Measurements from ENCODE around the gene ARF5. TPM values are rescaled to one million over a fixed set of nuclear protein-coding genes. Genes with fewer than 3 reads are reported as not detected.
"Not testable (repeated sequence)": the region's sequence is repeated elsewhere in the genome, so short reads cannot be mapped to it uniquely, and the experiment has no call there.

The ARF5 gene
- total RNA-seq, 1 donor from 2014 or later = 110 TPM

DNA sequence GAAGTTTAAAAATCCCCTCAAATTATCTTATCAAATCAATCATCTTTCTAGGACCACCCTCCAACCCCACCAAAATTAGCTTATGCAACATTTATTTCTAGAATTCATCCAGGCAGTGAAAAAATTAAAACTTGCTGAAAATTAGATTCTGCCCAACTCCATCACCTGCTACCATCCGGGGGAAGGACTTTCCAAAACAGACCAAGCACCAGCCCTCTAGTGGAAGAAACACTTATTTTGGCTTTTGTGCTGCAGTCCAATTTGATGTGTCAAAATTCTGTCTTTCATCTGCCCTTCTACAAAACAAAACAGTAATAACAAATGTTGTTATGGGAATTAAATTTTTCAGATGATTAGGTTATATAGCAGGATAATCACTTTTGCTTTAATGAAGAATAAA is 38.0 kb upstream of the ARF5 start:
- Mint-ChIP-seq H3K36me3 (ENCODE audit: low read depth) (no peaks in the 10 kb centered on the region), H3K9me3 (peaks cover 6% of the 10 kb centered on the region), H3K27me3 (peaks cover 2% of the 10 kb centered on the region), H3K4me1 (no peaks in the 10 kb centered on the region), H3K27ac (no peak overlapping the region), H3K4me3 (no peak overlapping the region)
- CTCF ChIA-PET = no interaction called here
- no peak for ATAC-seq (ENCODE audit: low read depth)
- intact Hi-C loops (cut with micrococcal nuclease) = no loop called here
- TF ChIP-seq, protein P1, sequence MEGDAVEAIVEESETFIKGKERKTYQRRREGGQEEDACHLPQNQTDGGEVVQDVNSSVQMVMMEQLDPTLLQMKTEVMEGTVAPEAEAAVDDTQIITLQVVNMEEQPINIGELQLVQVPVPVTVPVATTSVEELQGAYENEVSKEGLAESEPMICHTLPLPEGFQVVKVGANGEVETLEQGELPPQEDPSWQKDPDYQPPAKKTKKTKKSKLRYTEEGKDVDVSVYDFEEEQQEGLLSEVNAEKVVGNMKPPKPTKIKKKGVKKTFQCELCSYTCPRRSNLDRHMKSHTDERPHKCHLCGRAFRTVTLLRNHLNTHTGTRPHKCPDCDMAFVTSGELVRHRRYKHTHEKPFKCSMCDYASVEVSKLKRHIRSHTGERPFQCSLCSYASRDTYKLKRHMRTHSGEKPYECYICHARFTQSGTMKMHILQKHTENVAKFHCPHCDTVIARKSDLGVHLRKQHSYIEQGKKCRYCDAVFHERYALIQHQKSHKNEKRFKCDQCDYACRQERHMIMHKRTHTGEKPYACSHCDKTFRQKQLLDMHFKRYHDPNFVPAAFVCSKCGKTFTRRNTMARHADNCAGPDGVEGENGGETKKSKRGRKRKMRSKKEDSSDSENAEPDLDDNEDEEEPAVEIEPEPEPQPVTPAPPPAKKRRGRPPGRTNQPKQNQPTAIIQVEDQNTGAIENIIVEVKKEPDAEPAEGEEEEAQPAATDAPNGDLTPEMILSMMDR (IDR thresholded peaks at IDR 0.05) = no peak
- no peak for DNase-seq
- POLR2A ChIA-PET = no interaction called here

- ChIA-PET CTCF (no interaction called here), POLR2A (no interaction called here)
- H3K4me3 Mint-ChIP-seq = no peak overlapping the region
- no peaks in the 10 kb centered on the region for H3K4me1 Mint-ChIP-seq
- no peaks in the 10 kb centered on the region for H3K9me3 Mint-ChIP-seq
- intact Hi-C loops (cut with micrococcal nuclease) = no loop called here
- H3K27me3 Mint-ChIP-seq = peaks cover 2% of the 10 kb centered on the region
- TF ChIP-seq, protein P1 (IDR thresholded peaks at IDR 0.05) = no peak
- H3K27ac Mint-ChIP-seq = no peak overlapping the region
- DNase-seq = no peak
- no peaks in the 10 kb centered on the region for H3K36me3 Mint-ChIP-seq (ENCODE audit: low read depth)
- ATAC-seq (ENCODE audit: low read depth) = no peak
Observed at GRCh38 chr7:127551941-127552340, 36.3 kb upstream of the ARF5 start.

- intact Hi-C loops (cut with micrococcal nuclease) = no loop called here
- ATAC-seq (ENCODE audit: low read depth) (no peak), DNase-seq (no peak)
- TF ChIP-seq, protein P1 (IDR thresholded peaks at IDR 0.05) = no peak
- no peaks in the 10 kb centered on the region for H3K4me1 Mint-ChIP-seq
- H3K27ac Mint-ChIP-seq = no peak overlapping the region
- H3K4me3 Mint-ChIP-seq = no peak overlapping the region
- POLR2A ChIA-PET = no interaction called here
- no peaks in the 10 kb centered on the region for H3K36me3 Mint-ChIP-seq (ENCODE audit: low read depth)
- no peaks in the 10 kb centered on the region for H3K27me3 Mint-ChIP-seq
- CTCF ChIA-PET = no interaction called here
- H3K9me3 Mint-ChIP-seq = no peaks in the 10 kb centered on the region
Observed at GRCh38 chr7:127556404-127556803, 31.8 kb upstream of the ARF5 start.

DNA sequence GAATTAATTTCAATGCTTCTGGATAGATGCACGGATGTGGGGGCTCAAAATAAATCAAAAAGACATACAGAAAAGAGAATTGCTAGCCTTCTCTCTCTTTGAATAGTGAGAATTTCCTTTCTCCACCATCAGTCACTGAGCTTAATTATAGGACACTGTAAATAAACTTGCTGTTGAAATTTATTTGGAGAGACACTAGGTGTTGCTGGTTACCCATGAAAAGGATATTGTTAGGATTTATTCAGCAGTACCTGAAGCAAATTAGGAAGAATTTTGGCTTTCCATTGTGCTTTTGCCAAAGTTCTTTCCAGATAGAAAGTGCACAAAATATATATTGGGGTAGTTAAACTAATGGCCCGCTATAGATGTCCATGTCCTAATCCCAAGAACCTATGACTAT is 30.4 kb upstream of the ARF5 start:
- Mint-ChIP-seq H3K36me3 (ENCODE audit: low read depth) (no peaks in the 10 kb centered on the region), H3K27ac (no peak overlapping the region), H3K4me1 (no peaks in the 10 kb centered on the region), H3K27me3 (no peaks in the 10 kb centered on the region), H3K9me3 (peaks cover 3% of the 10 kb centered on the region), H3K4me3 (no peak overlapping the region)
- ChIA-PET CTCF (interaction anchor here (1.1 kb wide), 2 partner anchors 9 to 652 kb away, joined by 4 to 6 read pairs; no protein-coding TSS in a partner anchor), POLR2A (no interaction called here)
- no peak for ATAC-seq (ENCODE audit: low read depth)
- TF ChIP-seq, protein P1 (IDR thresholded peaks at IDR 0.05) = no peak
- no peak for DNase-seq
- intact Hi-C loops (cut with micrococcal nuclease) = loop anchor here (1.0 kb wide), 1 partner anchor 651 kb away; no protein-coding TSS in a partner anchor

DNA sequence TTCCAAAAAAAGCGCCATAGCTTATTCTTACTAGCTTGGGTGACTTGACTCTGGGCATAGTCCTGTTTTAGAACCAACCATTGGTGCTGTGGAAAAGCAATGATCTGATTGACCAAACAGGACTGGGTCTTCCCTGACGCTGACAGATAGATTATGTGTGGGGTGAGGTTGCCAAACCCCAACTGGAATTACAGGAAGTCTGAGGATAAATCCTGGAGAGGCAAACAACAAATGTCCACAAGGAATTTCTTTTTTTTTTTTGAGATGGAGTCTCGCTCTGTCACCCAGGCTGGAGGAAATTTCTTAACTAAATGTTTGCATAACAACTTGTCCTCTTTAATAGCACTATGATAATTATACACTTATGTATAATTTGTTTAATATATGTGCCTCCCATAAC is 22.0 kb upstream of the ARF5 start:
- intact Hi-C loops (cut with micrococcal nuclease) = no loop called here
- ATAC-seq (ENCODE audit: low read depth) = no peak
- DNase-seq = no peak
- no peaks in the 10 kb centered on the region for H3K27me3 Mint-ChIP-seq
- no peak overlapping the region for H3K27ac Mint-ChIP-seq
- CTCF ChIA-PET = no interaction called here
- peaks cover 9% of the 10 kb centered on the region for H3K9me3 Mint-ChIP-seq
- no peaks in the 10 kb centered on the region for H3K36me3 Mint-ChIP-seq (ENCODE audit: low read depth)
- H3K4me3 Mint-ChIP-seq = no peak overlapping the region
- TF ChIP-seq, protein P1 (IDR thresholded peaks at IDR 0.05) = no peak
- no peaks in the 10 kb centered on the region for H3K4me1 Mint-ChIP-seq
- POLR2A ChIA-PET = no interaction called here

- POLR2A ChIA-PET; ATAC-seq (ENCODE audit: low read depth); DNase-seq; CTCF ChIA-PET; intact Hi-C loops (cut with micrococcal nuclease); H3K27me3 Mint-ChIP-seq; H3K27ac Mint-ChIP-seq; H3K36me3 Mint-ChIP-seq (ENCODE audit: low read depth); H3K9me3 Mint-ChIP-seq; H3K4me3 Mint-ChIP-seq; H3K4me1 Mint-ChIP-seq: not testable (repeated sequence)
Observed at GRCh38 chr7:127568034-127568433, 20.2 kb upstream of the ARF5 start.

Measured in activated B cell treated with CpG ODN at 0.5 μM for 24 hours (primary cell).